GM23338 (cell line): ENCODE data around the gene RNF217. TPM values are rescaled to one million over a fixed set of nuclear protein-coding genes. Genes with fewer than 3 reads are reported as not detected.

ENCODE experiments used
- ATAC-seq: fragments of 200-7000 bp; cut with Tn5 transposase; 3 replicates; pipeline ENCODE4 v1.9.1; 2020
- DNase-seq: peaks from one replicate; pipeline ENCODE4 v3.0.0-alpha.2; 2015; ENCODE audit warnings: low spot score
- H2AFZ ChIP-seq: fragments of 200-600 bp; sonication (generic); 2 replicates; pipeline ENCODE4 v1.8.0; 2016; ENCODE audit warnings: antibody characterized with exemption, mild to moderate bottlenecking, moderate library complexity
- H3F3A ChIP-seq: fragments of 200-600 bp; sonication (generic); replicated peaks from 2 replicates; pipeline ENCODE4 v1.8.0; 2017; ENCODE audit warnings: antibody characterized with exemption, mixed run types, low read depth
- H3K27ac ChIP-seq: fragments of 200-600 bp; sonication (generic); 2 replicates; pipeline ENCODE4 v1.6.1; 2016; ENCODE audit warnings: low read depth
- H3K27me3 ChIP-seq: fragments of 200-600 bp; sonication (generic); 2 replicates; pipeline ENCODE4 v1.8.0; 2016; ENCODE audit warnings: mild to moderate bottlenecking, mixed run types, moderate library complexity; ENCODE audit not compliant: insufficient read depth
- H3K36me3 ChIP-seq: fragments of 200-600 bp; sonication (generic); 2 replicates; pipeline ENCODE4 v1.8.0; 2016; ENCODE audit warnings: mild to moderate bottlenecking; ENCODE audit not compliant: insufficient read depth
- H3K4me1 ChIP-seq: fragments of 200-600 bp; sonication (generic); 2 replicates; pipeline ENCODE4 v1.8.0; 2016; ENCODE audit warnings: mild to moderate bottlenecking, moderate library complexity; ENCODE audit not compliant: insufficient read depth
- H3K4me2 ChIP-seq: fragments of 200-600 bp; sonication (generic); 2 replicates; pipeline ENCODE4 v1.7.1; 2017; ENCODE audit warnings: mixed run types
- H3K4me3 ChIP-seq: fragments of 200-600 bp; sonication (generic); 2 replicates; pipeline ENCODE4 v1.6.1; 2016; ENCODE audit warnings: mixed run types
- H3K79me2 ChIP-seq: fragments of 200-600 bp; sonication (generic); replicated peaks from 2 replicates; pipeline ENCODE4 v1.8.0; 2017; ENCODE audit warnings: mild to moderate bottlenecking; ENCODE audit not compliant: insufficient read depth
- H3K9me2 ChIP-seq: fragments of 200-600 bp; sonication (generic); 2 replicates; pipeline ENCODE4 v1.8.0; 2017; ENCODE audit not compliant: insufficient read depth
- H4K20me1 ChIP-seq: fragments of 200-600 bp; sonication (generic); replicated peaks from 2 replicates; pipeline ENCODE4 v1.8.0; 2017; ENCODE audit warnings: mild to moderate bottlenecking; ENCODE audit not compliant: insufficient read depth
- H3K27ac Mint-ChIP-seq: 2 replicates; pipeline ENCODE4 v1.8.0; 2020; ENCODE audit warnings: inconsistent platforms, mild to moderate bottlenecking, moderate library complexity, mixed read lengths
- H3K27me3 Mint-ChIP-seq: 3 replicates; pipeline ENCODE4 v1.8.0; 2022; ENCODE audit warnings: low read depth, mild to moderate bottlenecking, moderate library complexity, mixed read lengths, inconsistent platforms; ENCODE audit not compliant: insufficient read depth, poor library complexity
- H3K36me3 Mint-ChIP-seq: 3 replicates; pipeline ENCODE4 v1.8.0; 2021; ENCODE audit warnings: low read depth, mild to moderate bottlenecking, inconsistent platforms, moderate library complexity, mixed read lengths
- H3K4me1 Mint-ChIP-seq: 3 replicates; pipeline ENCODE4 v1.8.0; 2020; ENCODE audit warnings: mild to moderate bottlenecking, inconsistent platforms, mixed read lengths
- H3K4me3 Mint-ChIP-seq: 3 replicates; pipeline ENCODE4 v1.8.0; 2021; ENCODE audit warnings: moderate library complexity, mild to moderate bottlenecking, inconsistent platforms, mixed read lengths
- H3K9me3 Mint-ChIP-seq: 3 replicates; pipeline ENCODE4 v1.8.0; 2020; ENCODE audit warnings: moderate library complexity, mild to moderate bottlenecking, inconsistent platforms, mixed read lengths
- CREB1 ChIP-seq: fragments of 250-450 bp; sonication (Bioruptor Pico); IDR thresholded peaks from 2 replicates; pipeline ENCODE4 v1.5.0; 2020; ENCODE audit warnings: low read depth, mild to moderate bottlenecking, moderate library complexity
- CTCF ChIP-seq, 2 experiments: fragments of 200-600 bp in 1 of 2; sonication (generic) in 1 of 2; conservative IDR thresholded peaks; 2 replicates each; pipeline versions ENCODE4 v1.5.1 to v1.6.1; 2016 to 2017; ENCODE audit warnings: antibody characterized with exemption in 2 of 2, low read depth in 2 of 2, mild to moderate bottlenecking in 2 of 2, moderate library complexity in 1 of 2
- ETS1 ChIP-seq: IDR thresholded peaks from 2 replicates; pipeline ENCODE4 v1.6.1; 2016; ENCODE audit warnings: antibody characterized with exemption
- EZH2 ChIP-seq: fragments of 200-600 bp; sonication (generic); IDR thresholded peaks from one replicate; pipeline ENCODE4 v1.8.0; 2017; ENCODE audit warnings: antibody characterized with exemption, mild to moderate bottlenecking, low read depth; ENCODE audit not compliant: unreplicated experiment
- EZH2phosphoT487 ChIP-seq: fragments of 200-600 bp; sonication (generic); IDR thresholded peaks from one replicate; pipeline ENCODE4 v1.8.1; 2018; ENCODE audit warnings: antibody characterized with exemption; ENCODE audit not compliant: unreplicated experiment
- JUNB ChIP-seq: IDR thresholded peaks from one replicate; pipeline ENCODE4 v1.6.1; 2016; ENCODE audit warnings: antibody characterized with exemption; ENCODE audit not compliant: unreplicated experiment
- NANOG ChIP-seq: IDR thresholded peaks from 2 replicates; pipeline ENCODE4 v1.6.1; 2016; ENCODE audit warnings: antibody characterized with exemption, borderline replicate concordance
- POLR2AphosphoS5 ChIP-seq: IDR thresholded peaks from 2 replicates; pipeline ENCODE4 v1.6.1; 2016; ENCODE audit warnings: antibody characterized with exemption, low read depth
- REST ChIP-seq: IDR thresholded peaks from one replicate; pipeline ENCODE4 v1.6.1; 2018; ENCODE audit warnings: antibody characterized with exemption; ENCODE audit not compliant: unreplicated experiment
- STAT1 ChIP-seq: IDR thresholded peaks from one replicate; pipeline ENCODE4 v1.6.1; 2016; ENCODE audit warnings: antibody characterized with exemption; ENCODE audit not compliant: unreplicated experiment
- ZNF114 ChIP-seq: fragments of 250-450 bp; sonication (Bioruptor Pico); IDR thresholded peaks from 2 replicates; pipeline ENCODE4 v1.5.0; 2020; ENCODE audit warnings: mild to moderate bottlenecking, moderate library complexity
- ZNF331 ChIP-seq: fragments of 250-450 bp; sonication (Bioruptor Pico); IDR thresholded peaks from 2 replicates; pipeline ENCODE4 v1.5.0; 2020; ENCODE audit warnings: low read depth, mild to moderate bottlenecking, moderate library complexity
- ZNF462 ChIP-seq: fragments of 250-450 bp; sonication (Bioruptor Pico); IDR thresholded peaks from 2 replicates; pipeline ENCODE4 v1.5.0; 2020; ENCODE audit warnings: mild to moderate bottlenecking, moderate library complexity
- polyA plus RNA-seq: library from polyadenylated mRNA; unstranded; fragments of >200 nt; fragmentation: Nextera tagmentation; extraction: Ambion mirVana; gene quantifications from 2 replicates; pipeline ENCODE4 v1.2.1, GENCODE V29; 2016
- total RNA-seq: library from RNA; depleted of rRNA; stranded (reverse); fragments of >200 nt; shearing (Covaris generic); gene quantifications from 2 replicates; pipeline ENCODE4 v1.2.3, GENCODE V29; 2014

Gene RNF217
- total and polyA plus RNA-seq, 2 experiments from 2014 or later: 1.7 to 6.2 TPM

GRCh38 chr6:124964764-124965105, 2.5 kb downstream of the RNF217 start:
- Histone ChIP-seq H3K27ac (no peak overlapping the region), H3K9me2 (no peaks in the 10 kb centered on the region), H3K79me2 (peaks cover 22% of the 10 kb centered on the region; the same call in 1 of the 2 replicates), H3K4me1 (peaks cover 11% of the 10 kb centered on the region), H3K4me3 (peak overlapping the region; percentile 84; the same call in 1 of the 2 replicates), H3K36me3 (no peaks in the 10 kb centered on the region), H3F3A (no peaks in the 10 kb centered on the region), H3K27me3 (peaks cover 30% of the 10 kb centered on the region), H4K20me1 (no peaks in the 10 kb centered on the region), H2AFZ (no peak overlapping the region), H3K4me2 (peak overlapping the region; percentile 87)
- DNase-seq (peak; percentile 30), ATAC-seq (no peak)
- Mint-ChIP-seq H3K36me3 (no peaks in the 10 kb centered on the region; the same call in 2 of the 3 replicates), H3K9me3 (no peaks in the 10 kb centered on the region), H3K27me3 (peaks cover 11% of the 10 kb centered on the region), H3K27ac (no peak overlapping the region), H3K4me3 (no peak overlapping the region), H3K4me1 (peaks cover 26% of the 10 kb centered on the region)
- no peak for TF ChIP-seq POLR2AphosphoS5
- no peak for TF ChIP-seq CTCF (conservative IDR thresholded peaks at IDR 0.05; ENCODE audit: low read depth in 2 of 2)
- TF ChIP-seq EZH2phosphoT487: no peak
- TF ChIP-seq STAT1: no peak
- no peak for TF ChIP-seq EZH2
- TF ChIP-seq JUNB: no peak
- no peak for TF ChIP-seq ETS1
- TF ChIP-seq ZNF462 (CRISPR knock-in tag): no peak
- no peak for TF ChIP-seq ZNF331 (CRISPR knock-in tag)
- TF ChIP-seq ZNF114 (CRISPR knock-in tag): no peak
- no peak for TF ChIP-seq CREB1 (CRISPR knock-in tag)
- no peak for TF ChIP-seq REST
- no peak for TF ChIP-seq NANOG
